WTC11 (cell line): ENCODE results near the gene PNLDC1.

ENCODE experiments used
- CBFB ChIP-seq: sonication (generic); formaldehyde crosslinking; IDR thresholded peaks from 2 replicates; pipeline ENCODE4 v1.8.1; 2022; ENCODE audit warnings: mild to moderate bottlenecking, low read depth, missing genetic modification reagents
- CTCF ChIP-seq: fragments of 200-600 bp; IDR thresholded peaks from 2 replicates; pipeline ENCODE4 v1.8.0; 2022; ENCODE audit warnings: antibody characterized with exemption
- E2F4 ChIP-seq: sonication (generic); formaldehyde crosslinking; IDR thresholded peaks from 2 replicates; pipeline ENCODE4 v1.8.1; 2022; ENCODE audit warnings: low read depth, mild to moderate bottlenecking, moderate library complexity, missing genetic modification reagents, borderline replicate concordance
- ELF4 ChIP-seq: sonication (generic); formaldehyde crosslinking; IDR thresholded peaks from 2 replicates; pipeline ENCODE4 v1.8.1; 2022; ENCODE audit warnings: low read depth, mild to moderate bottlenecking, moderate library complexity, missing genetic modification reagents
- FOXJ3 ChIP-seq: sonication (generic); formaldehyde crosslinking; IDR thresholded peaks from 2 replicates; pipeline ENCODE4 v1.9.0; 2021; ENCODE audit warnings: missing genetic modification reagents, mild to moderate bottlenecking, borderline replicate concordance
- HMGXB4 ChIP-seq: sonication (generic); formaldehyde crosslinking; IDR thresholded peaks from 2 replicates; pipeline ENCODE4 v1.8.1; 2023; ENCODE audit warnings: mild to moderate bottlenecking, moderate library complexity, missing genetic modification reagents
- ZNF219 ChIP-seq: sonication (generic); formaldehyde crosslinking; IDR thresholded peaks from 2 replicates; pipeline ENCODE4 v1.8.0; 2023; ENCODE audit warnings: missing genetic modification reagents, mild to moderate bottlenecking, borderline replicate concordance
- ZNF263 ChIP-seq: sonication (generic); formaldehyde crosslinking; IDR thresholded peaks from 2 replicates; pipeline ENCODE4 v1.8.1; 2022; ENCODE audit warnings: low read depth, mild to moderate bottlenecking, moderate library complexity, missing genetic modification reagents
- ZNF423 ChIP-seq: fragments of 250-450 bp; sonication (Bioruptor Pico); IDR thresholded peaks from 2 replicates; pipeline ENCODE4 v2.1.2; 2022; ENCODE audit warnings: mild to moderate bottlenecking, moderate library complexity
- ZNF512 ChIP-seq: sonication (generic); formaldehyde crosslinking; IDR thresholded peaks from 2 replicates; pipeline ENCODE4 v1.8.1; 2022; ENCODE audit warnings: missing genetic modification reagents, borderline replicate concordance

GRCh38 chr6:159815410-159815809, 15.3 kb downstream of the PNLDC1 start:
- TF ChIP-seq ZNF423 (CRISPR knock-in tag), result no peak
- no peak for TF ChIP-seq E2F4 (CRISPR knock-in tag)
- TF ChIP-seq CTCF, result no peak
- TF ChIP-seq ZNF263 (CRISPR knock-in tag), result no peak
- no peak for TF ChIP-seq ZNF219 (CRISPR knock-in tag)
- no peak for TF ChIP-seq CBFB
- TF ChIP-seq ELF4, result no peak
- TF ChIP-seq FOXJ3 (CRISPR knock-in tag), result no peak
- no peak for TF ChIP-seq HMGXB4 (CRISPR knock-in tag)
- TF ChIP-seq ZNF512 (CRISPR knock-in tag), result no peak
